Measurements from ENCODE around the gene THBS3.
A peak's percentile ranks its signal among the peaks of the same experiment; 100 is the strongest.
"Not testable (repeated sequence)": the region's sequence is repeated elsewhere in the genome, so short reads cannot be mapped to it uniquely, and the experiment has no call there.

THBS3 gene

DNA sequence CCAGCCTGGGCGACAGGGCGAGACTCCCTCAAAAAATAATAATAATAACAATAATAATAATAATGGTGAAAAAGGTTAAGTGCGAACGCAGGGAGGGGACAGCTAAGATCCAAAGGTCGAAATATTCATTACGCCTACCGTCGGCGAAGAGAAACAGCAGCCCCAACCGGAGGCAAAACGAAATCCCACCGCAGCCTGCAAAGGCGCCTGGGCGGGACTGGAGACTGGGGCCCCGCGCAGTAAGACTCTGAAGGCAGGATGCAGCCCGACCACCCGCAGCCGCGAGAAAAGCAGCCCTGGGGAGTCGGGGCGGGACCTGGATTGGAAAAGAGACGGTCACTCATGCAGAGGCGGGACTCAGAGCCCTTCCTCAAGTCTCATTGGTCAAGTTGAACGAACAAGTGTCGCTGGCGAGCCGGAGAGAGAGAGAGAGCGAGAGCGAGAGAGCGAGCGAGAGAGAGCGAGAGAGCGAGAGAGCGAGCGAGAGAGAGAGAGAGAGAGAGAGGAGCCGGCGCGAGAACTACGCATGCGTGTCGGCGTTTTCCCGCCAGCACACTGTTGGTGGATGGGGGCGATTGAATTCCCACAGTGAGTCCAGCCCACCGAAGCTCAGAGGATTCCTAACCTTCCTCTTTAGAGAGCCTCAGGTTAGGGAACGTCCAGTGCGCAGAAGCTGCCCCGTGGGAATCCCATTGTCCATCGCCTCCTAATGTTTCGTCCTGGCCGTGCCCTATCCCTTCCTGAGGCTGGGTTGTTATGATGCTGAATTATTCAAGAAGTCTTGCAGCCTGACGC lies 36.9 kb upstream of the THBS3 start:
- TF ChIP-seq, protein P1, sequence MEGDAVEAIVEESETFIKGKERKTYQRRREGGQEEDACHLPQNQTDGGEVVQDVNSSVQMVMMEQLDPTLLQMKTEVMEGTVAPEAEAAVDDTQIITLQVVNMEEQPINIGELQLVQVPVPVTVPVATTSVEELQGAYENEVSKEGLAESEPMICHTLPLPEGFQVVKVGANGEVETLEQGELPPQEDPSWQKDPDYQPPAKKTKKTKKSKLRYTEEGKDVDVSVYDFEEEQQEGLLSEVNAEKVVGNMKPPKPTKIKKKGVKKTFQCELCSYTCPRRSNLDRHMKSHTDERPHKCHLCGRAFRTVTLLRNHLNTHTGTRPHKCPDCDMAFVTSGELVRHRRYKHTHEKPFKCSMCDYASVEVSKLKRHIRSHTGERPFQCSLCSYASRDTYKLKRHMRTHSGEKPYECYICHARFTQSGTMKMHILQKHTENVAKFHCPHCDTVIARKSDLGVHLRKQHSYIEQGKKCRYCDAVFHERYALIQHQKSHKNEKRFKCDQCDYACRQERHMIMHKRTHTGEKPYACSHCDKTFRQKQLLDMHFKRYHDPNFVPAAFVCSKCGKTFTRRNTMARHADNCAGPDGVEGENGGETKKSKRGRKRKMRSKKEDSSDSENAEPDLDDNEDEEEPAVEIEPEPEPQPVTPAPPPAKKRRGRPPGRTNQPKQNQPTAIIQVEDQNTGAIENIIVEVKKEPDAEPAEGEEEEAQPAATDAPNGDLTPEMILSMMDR (conservative IDR thresholded peaks at IDR 0.05; ENCODE audit: low read length): peak; percentile 25
- peak overlapping the region; percentile 75 for H3K4me3 ChIP-seq (ENCODE audit: low read length)
- DNase-seq (ENCODE audit: low read depth): peak; percentile 100

DNA sequence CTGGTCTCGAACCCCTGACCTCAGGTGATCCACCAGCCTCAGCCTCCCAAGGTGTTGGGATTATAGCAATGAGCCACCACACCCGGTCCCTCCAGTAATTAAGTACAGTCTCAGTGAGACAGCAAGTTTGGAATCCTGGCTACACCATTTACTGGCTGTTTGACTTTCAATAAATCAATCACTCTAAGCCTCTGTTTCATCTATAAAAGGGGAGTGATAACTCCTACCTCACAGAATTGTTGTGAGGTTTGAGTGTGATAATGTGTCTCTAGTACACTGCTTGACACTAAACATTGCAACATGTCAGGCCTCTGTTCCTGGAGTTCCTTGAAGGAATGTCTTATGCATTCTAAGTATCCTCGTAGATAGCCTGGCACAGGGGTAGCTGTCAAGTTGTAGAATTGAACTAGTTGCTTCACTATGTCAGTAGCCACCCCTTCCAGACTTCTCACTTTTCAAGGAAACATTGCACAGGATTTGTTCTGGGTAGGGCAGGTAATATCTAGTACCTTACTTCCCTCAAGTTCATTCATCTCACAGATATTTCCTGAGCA lies 35.2 kb upstream of the THBS3 start:
- peak overlapping the region; percentile 75 for H3K4me3 ChIP-seq (ENCODE audit: low read length)
- TF ChIP-seq, protein P1 (conservative IDR thresholded peaks at IDR 0.05; ENCODE audit: low read length): no peak
- no peak for DNase-seq (ENCODE audit: low read depth)

DNA sequence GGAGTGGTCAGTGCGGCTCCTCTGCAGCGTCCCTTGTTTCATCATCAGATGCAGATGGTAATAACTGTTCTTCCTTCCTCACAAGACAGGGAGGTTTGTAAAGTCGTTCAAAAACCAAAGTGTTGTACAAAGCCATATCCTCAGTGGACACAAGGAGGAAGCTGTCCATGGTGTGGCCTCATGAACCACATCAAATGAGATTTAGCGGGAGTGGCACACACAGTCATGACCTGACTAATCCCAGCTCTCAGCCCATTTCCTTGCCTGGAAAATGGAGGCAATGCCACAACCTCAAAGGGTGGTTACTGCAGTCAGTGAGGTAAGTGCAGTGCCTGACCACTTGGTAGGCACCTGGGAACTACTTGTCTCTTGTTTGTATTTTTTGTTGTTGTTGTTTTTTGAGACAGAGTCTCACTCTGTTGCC lies 34.2 kb upstream of the THBS3 start:
- no peak overlapping the region for H3K4me3 ChIP-seq (ENCODE audit: low read length)
- TF ChIP-seq, protein P1 (conservative IDR thresholded peaks at IDR 0.05; ENCODE audit: low read length): no peak
- no peak for DNase-seq (ENCODE audit: low read depth)

DNA sequence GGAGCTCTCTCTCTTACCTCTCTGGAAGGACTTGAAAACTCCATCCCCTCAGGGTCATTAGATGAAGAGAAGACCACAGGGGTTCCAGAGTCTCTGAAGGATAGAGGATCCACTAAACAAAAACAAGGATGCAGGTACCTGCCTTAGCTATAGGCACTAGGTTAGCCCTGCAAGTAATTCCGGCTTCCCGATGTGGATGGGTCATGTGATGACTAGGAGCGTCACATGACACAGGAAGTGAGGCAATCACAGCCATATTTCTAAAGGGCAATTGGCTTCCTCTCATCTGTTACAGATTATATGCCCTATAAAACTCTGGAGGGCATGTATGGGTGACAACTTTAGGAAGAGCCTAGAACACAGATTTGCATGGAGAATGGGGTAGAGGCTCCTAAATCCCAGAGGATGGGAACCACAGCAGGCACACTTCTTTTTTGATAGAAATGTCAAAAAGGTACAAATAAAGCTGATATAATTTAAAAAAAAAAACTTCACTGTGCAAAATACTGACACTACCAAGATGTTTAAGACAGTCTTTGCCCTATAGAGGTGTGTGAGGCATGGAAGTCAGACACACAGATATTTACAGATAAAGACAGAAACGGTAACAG lies 33.5 kb upstream of the THBS3 start:
- TF ChIP-seq, protein P1 (conservative IDR thresholded peaks at IDR 0.05; ENCODE audit: low read length): no peak
- H3K4me3 ChIP-seq (ENCODE audit: low read length): peak overlapping the region; percentile 63
- DNase-seq (ENCODE audit: low read depth): peak; percentile 83

DNA sequence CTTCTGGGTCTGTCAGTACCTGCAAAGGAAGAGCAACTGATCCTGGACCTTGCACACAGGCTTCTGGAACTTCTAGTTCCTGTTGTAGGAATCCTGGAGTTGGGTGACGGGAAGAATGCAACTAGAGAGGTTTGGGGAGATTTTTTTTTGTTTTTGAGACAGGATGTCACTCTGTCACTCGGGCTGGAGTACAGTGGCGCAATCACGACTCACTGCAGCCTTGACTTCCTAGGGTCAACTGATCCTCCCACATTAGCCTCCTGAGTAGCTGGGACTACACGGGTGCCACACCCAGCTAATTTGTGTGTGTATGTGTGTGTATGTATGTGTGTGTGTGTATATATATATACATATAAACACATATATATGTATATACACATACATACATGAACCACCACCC lies 28.8 kb upstream of the THBS3 start:
- TF ChIP-seq, protein P1 (conservative IDR thresholded peaks at IDR 0.05; ENCODE audit: low read length): no peak
- DNase-seq (ENCODE audit: low read depth): no peak
- no peak overlapping the region for H3K4me3 ChIP-seq (ENCODE audit: low read length)

DNA sequence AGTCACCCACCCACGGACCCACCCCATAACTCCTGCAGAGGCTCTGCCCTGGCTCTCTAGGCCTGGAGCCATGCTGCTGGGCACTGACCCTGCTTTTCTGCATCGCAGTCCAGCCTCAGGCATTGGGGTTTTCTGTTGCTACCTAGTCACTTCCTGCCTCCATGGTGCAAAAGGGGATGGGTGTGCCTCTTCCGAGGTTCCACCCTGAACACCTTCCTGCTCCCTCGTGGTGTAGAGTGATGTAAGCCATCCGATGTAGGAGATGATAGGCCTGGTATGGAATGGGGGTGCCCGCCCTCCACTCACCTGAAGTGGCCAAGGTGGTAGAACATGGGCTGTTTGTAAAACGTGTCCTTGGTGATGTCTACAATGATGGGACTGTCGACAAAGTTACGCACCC lies 27.7 kb upstream of the THBS3 start:
- not testable (repeated sequence) for H3K4me3 ChIP-seq (ENCODE audit: low read length); DNase-seq (ENCODE audit: low read depth)

DNA sequence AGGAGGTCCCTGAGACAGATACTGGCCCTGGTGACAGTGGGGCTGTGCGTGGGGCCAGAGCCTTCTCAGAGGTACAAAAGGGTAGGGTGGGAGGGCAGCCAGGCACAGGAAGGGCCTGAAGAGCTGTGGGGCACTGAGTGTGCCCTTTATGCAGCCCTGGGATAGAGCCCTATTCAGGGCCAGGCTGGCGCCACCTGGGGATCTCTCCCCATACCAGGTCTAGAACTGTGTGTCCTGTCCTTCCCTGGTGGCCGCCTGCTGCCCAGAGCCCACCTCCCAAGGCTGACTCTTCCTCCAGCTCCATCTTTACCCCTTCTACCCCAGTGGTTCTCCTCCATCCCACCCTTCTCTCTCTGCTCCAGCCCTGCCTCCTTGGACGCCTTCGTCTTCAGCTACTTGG lies 25.8 kb upstream of the THBS3 start:
- H3K4me3 ChIP-seq (ENCODE audit: low read length); DNase-seq (ENCODE audit: low read depth): not testable (repeated sequence)

DNA sequence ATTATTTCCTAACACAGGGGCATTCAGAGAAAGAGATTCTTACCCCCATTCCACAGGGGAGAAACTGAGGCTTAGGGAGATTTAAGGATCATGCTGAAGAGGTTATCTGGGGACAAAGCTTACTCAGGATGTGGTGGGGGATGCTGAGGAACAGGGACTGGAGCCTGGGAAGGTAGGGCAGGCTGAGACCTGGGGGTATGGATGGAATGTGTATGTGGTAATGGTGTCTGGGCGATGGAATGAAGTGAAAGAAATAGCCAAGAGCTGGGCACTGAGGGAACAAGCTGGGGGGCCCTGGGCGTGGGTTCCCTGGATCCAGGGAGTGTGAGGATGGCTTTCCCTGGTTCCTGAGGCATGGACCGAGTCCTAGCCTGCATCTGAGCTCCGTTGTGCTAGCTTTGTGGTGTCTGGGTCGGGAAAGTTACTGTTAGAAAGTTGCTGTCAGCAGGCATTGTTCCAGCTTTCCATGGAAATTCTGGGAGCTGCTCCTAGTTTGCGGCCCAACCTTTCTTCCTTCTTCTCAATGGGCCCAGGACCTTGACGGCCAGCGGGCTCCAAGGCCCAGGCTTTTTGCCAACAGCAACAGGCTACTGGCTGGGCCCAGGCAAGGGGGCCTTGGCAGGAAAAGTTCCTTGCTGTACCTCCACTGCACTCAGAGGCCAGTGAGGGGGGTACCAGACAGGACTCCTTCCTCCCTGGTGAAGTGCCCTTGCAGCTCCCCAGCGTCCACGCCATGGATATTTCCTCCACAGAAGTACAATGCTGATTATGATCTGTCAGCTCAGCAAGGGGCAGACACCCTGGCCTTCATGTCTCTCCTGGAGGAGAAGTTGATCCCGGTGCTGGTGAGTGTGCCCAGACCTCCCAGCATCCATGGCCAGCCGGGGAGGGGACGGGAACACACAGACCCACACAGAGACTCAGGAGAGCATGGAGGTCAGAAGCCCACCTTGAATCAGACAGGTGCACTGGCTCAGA lies 24.6 kb upstream of the THBS3 start:
- DNase-seq (ENCODE audit: low read depth): peak; percentile 81
- not testable (repeated sequence) for H3K4me3 ChIP-seq (ENCODE audit: low read length)

DNA sequence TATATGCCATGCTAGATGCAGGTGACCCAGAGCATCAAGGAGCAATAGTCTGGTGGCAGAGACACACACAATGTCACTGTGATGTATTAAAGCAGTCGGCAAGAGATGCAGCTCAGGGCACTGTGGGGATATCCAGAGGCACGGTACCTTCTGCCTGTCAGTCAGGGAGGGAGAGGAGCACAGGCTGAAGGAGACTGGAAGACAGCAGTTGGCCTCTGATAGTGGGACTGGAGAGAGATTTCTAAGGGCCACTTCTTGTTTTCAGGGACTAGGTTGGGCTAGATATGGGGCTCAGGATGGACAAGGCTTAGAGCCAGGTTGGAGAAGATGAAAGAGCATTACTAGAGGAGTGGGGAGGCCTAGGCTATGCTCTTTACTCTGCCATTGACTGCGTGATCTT lies 23.6 kb upstream of the THBS3 start:
- DNase-seq (ENCODE audit: low read depth); H3K4me3 ChIP-seq (ENCODE audit: low read length): not testable (repeated sequence)
